ENCODE measurements around the gene ZNF91. TPM values are rescaled to one million over a fixed set of nuclear protein-coding genes. Genes with fewer than 3 reads are reported as not detected.
A peak's percentile ranks its signal among the peaks of the same experiment; 100 is the strongest.

ZNF91 gene
- total RNA-seq, 1 experiment from 2014 or later: 43.5 TPM

DNA sequence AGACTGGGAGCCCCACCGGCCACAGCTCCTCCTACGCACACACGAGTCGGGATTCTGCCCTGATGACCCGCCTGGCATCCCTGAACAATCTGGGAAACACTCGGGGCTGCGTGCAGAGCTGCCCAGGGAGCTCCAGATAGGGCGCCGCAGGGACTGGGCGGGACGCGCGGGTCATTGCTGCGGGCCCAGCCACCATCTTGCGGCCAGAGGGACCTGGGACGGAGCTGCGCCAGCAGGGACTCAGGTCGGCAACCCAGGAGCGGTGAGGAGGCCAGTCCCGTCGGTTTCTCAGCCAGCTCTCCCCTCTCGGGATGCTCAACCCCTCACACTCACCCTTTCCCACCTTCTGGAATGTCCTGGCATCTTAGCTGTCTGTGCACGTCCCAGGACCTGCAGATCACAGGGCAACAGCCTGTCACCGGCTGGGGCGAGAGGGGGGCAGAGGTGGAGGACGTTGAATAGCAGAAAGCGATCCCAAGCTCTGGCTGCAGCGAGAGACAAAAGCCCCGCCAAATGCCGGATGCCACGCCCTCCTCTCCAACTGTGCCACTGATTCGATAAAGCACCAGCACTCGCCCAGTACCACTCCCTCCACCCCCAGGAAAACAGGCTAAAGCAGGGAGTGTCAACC lies 20.4 kb upstream of the ZNF91 start:
- Histone ChIP-seq H3K23ac (ENCODE audit: insufficient read length, low read depth, low read length) (no peak overlapping the region), H4K8ac (replicated peaks; ENCODE audit: insufficient read length, low read depth, low read length) (no peak overlapping the region), H2BK15ac (ENCODE audit: low read depth, low read length) (no peak overlapping the region), H3K9me3 (ENCODE audit: control insufficient read depth, low read depth, low read length) (peaks cover 6% of the 10 kb centered on the region), H3K4ac (ENCODE audit: low read depth, low read length) (no peak overlapping the region), H2AFZ (ENCODE audit: low read length) (no peak overlapping the region), H2BK20ac (ENCODE audit: low read depth, low read length, poor library complexity, severe bottlenecking) (no peak overlapping the region), H2BK5ac (ENCODE audit: insufficient read length, low read length) (no peak overlapping the region), H3T11ph (ENCODE audit: low read length) (no peak overlapping the region), H3K27me3 (ENCODE audit: insufficient read depth, low read length) (no peaks in the 10 kb centered on the region), H3K4me2 (ENCODE audit: insufficient read depth, insufficient read length, low read length) (peak overlapping the region; percentile 60), H3K79me1 (ENCODE audit: insufficient read depth, low read depth, low read length, poor library complexity, severe bottlenecking) (no peaks in the 10 kb centered on the region), H2AK5ac (ENCODE audit: insufficient read length, low read length) (no peak overlapping the region), H3K79me2 (ENCODE audit: insufficient read depth, low read length) (no peaks in the 10 kb centered on the region), H3K56ac (ENCODE audit: insufficient read length, low read depth, low read length) (no peak overlapping the region), H3K27ac (ENCODE audit: insufficient read length, low read depth, low read length) (peak overlapping the region; percentile 59), H3K14ac (ENCODE audit: insufficient read depth, low read length) (peak overlapping the region; percentile 94), H4K5ac (ENCODE audit: insufficient read length, low read depth, low read length) (no peak overlapping the region), H2BK120ac (ENCODE audit: low read depth, low read length, poor library complexity, severe bottlenecking) (no peak overlapping the region), H2BK12ac (ENCODE audit: insufficient read length, low read depth, low read length) (no peak overlapping the region), H3K4me1 (ENCODE audit: insufficient read depth, low read length) (no peaks in the 10 kb centered on the region), H4K20me1 (ENCODE audit: control insufficient read depth, insufficient read depth, insufficient read length) (no peaks in the 10 kb centered on the region), H4K91ac (ENCODE audit: insufficient read length, low read depth, low read length) (no peak overlapping the region), H3K23me2 (ENCODE audit: insufficient read length, low read depth, low read length, poor library complexity, severe bottlenecking) (peaks cover 2% of the 10 kb centered on the region), H3K9ac (ENCODE audit: extremely low read depth, insufficient read length, low read length) (peak overlapping the region; percentile 96), H3K18ac (ENCODE audit: insufficient read length, low read depth, low read length) (peak overlapping the region; percentile 97)
- Mint-ChIP-seq H3K9me3 (peaks cover 27 to 28% of the 10 kb centered on the region in 2 experiments), H3K4me3 (peak overlapping the region; percentile 83 to 93), H3K4me1 (peaks cover 12 to 13% of the 10 kb centered on the region in 2 experiments), H3K36me3 (ENCODE audit: insufficient read depth in 1 of 3, low read depth in 3 of 3) (peaks cover 12 to 17% (median 16%) of the 10 kb centered on the region in 3 experiments), H3K27me3 (ENCODE audit: low read depth) (no peaks in the 10 kb centered on the region), H3K27ac (peak overlapping the region; percentile 85 to 96 (median 93))
- WGBS (ENCODE audit: extremely low coverage, insufficient read length, low lambda C conversion rate): no CpG with 5 or more reads among the region's 33 CpGs
- peak; percentile 95 for DNase-seq
- TF ChIP-seq, protein P1, sequence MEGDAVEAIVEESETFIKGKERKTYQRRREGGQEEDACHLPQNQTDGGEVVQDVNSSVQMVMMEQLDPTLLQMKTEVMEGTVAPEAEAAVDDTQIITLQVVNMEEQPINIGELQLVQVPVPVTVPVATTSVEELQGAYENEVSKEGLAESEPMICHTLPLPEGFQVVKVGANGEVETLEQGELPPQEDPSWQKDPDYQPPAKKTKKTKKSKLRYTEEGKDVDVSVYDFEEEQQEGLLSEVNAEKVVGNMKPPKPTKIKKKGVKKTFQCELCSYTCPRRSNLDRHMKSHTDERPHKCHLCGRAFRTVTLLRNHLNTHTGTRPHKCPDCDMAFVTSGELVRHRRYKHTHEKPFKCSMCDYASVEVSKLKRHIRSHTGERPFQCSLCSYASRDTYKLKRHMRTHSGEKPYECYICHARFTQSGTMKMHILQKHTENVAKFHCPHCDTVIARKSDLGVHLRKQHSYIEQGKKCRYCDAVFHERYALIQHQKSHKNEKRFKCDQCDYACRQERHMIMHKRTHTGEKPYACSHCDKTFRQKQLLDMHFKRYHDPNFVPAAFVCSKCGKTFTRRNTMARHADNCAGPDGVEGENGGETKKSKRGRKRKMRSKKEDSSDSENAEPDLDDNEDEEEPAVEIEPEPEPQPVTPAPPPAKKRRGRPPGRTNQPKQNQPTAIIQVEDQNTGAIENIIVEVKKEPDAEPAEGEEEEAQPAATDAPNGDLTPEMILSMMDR (conservative IDR thresholded peaks at IDR 0.05): no peak

Data from H9 (cell line).